DND-41 (cell line): Measurements from ENCODE around the gene AR.

ENCODE experiments used
- ATAC-seq: fragments of 200-7000 bp; cut with Tn5 transposase; 3 replicates; pipeline ENCODE4 v1.9.1; 2021; ENCODE audit warnings: low read depth; ENCODE audit not compliant: insufficient read depth
- DNase-seq: peaks from one replicate; pipeline ENCODE4 v3.0.0-alpha.2; 2020
- H2AFZ ChIP-seq: 2 replicates; pipeline ENCODE4 v1.6.0; 2012; ENCODE audit warnings: low read depth, low read length
- H3K27ac ChIP-seq: 2 replicates; pipeline ENCODE4 v1.5.1; 2012; ENCODE audit warnings: low read length, inconsistent platforms
- H3K27me3 ChIP-seq: fragments of 200-600 bp; sonication (generic); 2 replicates; pipeline ENCODE4 v1.6.0; 2012; ENCODE audit warnings: low read length, mild to moderate bottlenecking, inconsistent platforms; ENCODE audit not compliant: insufficient read depth, poor library complexity
- H3K36me3 ChIP-seq: 2 replicates; pipeline ENCODE4 v1.5.1; 2012; ENCODE audit warnings: low read length, inconsistent platforms; ENCODE audit not compliant: insufficient read depth
- H3K4me1 ChIP-seq: 2 replicates; pipeline ENCODE4 v1.5.1; 2012; ENCODE audit warnings: mild to moderate bottlenecking, low read length; ENCODE audit not compliant: insufficient read depth
- H3K4me2 ChIP-seq: 2 replicates; pipeline ENCODE4 v1.6.0; 2012; ENCODE audit warnings: mild to moderate bottlenecking, moderate library complexity, low read length, inconsistent platforms; ENCODE audit not compliant: insufficient read depth
- H3K4me3 ChIP-seq, 2 experiments: fragments of 200-600 bp in 1 of 2; shearing (Covaris generic) in 1 of 2; 2 replicates each; pipeline ENCODE4 v1.5.1; 2012 to 2016; ENCODE audit warnings: inconsistent platforms in 2 of 2, low read length in 2 of 2, mild to moderate bottlenecking in 2 of 2, low read depth in 1 of 2, moderate library complexity in 1 of 2
- H3K79me2 ChIP-seq: 2 replicates; pipeline ENCODE4 v1.6.0; 2012; ENCODE audit warnings: low read length, inconsistent platforms; ENCODE audit not compliant: insufficient read depth
- H3K9ac ChIP-seq: 2 replicates; pipeline ENCODE4 v1.6.0; 2012; ENCODE audit warnings: low read depth, mild to moderate bottlenecking, inconsistent platforms, low read length, moderate library complexity
- H3K9me3 ChIP-seq: 2 replicates; pipeline ENCODE4 v1.5.1; 2012; ENCODE audit warnings: low read length, moderate library complexity, mild to moderate bottlenecking, inconsistent platforms; ENCODE audit not compliant: insufficient read depth, severe bottlenecking
- H4K20me1 ChIP-seq: 2 replicates; pipeline ENCODE4 v1.6.0; 2012; ENCODE audit warnings: low read length; ENCODE audit not compliant: insufficient read depth
- EZH2 ChIP-seq: IDR thresholded peaks from 3 replicates; pipeline ENCODE4 v1.6.1; 2012; ENCODE audit warnings: borderline replicate concordance, low read depth, mild to moderate bottlenecking, moderate library complexity, low read length, inconsistent platforms; ENCODE audit not compliant: severe bottlenecking
- TF ChIP-seq, protein P1 (sequence below): IDR thresholded peaks from 2 replicates; pipeline ENCODE4 v1.5.1; 2012; ENCODE audit warnings: borderline replicate concordance, low read length, moderate library complexity, mild to moderate bottlenecking; ENCODE audit not compliant: poor library complexity, severe bottlenecking; ENCODE audit errors: extremely low read depth

The AR gene

DNA sequence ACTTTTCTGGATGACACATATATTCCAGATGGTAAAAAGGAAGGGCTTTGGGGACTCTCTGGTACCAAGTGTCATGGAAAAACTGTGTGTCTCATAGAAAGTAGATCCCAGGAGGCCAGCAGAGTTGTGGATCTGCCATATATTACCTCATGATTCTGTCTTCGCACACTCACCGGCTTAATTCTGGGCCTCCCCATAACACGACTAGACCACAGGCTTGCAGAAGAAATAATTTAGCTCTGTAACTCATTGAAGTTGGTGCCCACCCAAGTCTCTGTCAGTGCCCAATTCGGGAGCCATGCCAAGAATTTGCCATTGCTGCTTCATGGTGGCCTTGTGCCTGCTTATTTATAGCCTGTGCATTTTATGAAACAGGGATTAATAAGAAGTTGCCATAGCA, 104.5 kb downstream of the AR start:
- H3K27me3 ChIP-seq = no peaks in the 10 kb centered on the region
- H3K9me3 ChIP-seq = no peaks in the 10 kb centered on the region
- H3K79me2 ChIP-seq = no peaks in the 10 kb centered on the region
- no peak overlapping the region for H2AFZ ChIP-seq
- no peak for DNase-seq
- no peak for ATAC-seq
- H3K9ac ChIP-seq = no peak overlapping the region
- no peak for TF ChIP-seq EZH2
- TF ChIP-seq, protein P1, sequence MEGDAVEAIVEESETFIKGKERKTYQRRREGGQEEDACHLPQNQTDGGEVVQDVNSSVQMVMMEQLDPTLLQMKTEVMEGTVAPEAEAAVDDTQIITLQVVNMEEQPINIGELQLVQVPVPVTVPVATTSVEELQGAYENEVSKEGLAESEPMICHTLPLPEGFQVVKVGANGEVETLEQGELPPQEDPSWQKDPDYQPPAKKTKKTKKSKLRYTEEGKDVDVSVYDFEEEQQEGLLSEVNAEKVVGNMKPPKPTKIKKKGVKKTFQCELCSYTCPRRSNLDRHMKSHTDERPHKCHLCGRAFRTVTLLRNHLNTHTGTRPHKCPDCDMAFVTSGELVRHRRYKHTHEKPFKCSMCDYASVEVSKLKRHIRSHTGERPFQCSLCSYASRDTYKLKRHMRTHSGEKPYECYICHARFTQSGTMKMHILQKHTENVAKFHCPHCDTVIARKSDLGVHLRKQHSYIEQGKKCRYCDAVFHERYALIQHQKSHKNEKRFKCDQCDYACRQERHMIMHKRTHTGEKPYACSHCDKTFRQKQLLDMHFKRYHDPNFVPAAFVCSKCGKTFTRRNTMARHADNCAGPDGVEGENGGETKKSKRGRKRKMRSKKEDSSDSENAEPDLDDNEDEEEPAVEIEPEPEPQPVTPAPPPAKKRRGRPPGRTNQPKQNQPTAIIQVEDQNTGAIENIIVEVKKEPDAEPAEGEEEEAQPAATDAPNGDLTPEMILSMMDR = no peak
- H3K4me1 ChIP-seq = no peaks in the 10 kb centered on the region
- no peak overlapping the region for H3K4me3 ChIP-seq
- no peak overlapping the region for H3K27ac ChIP-seq
- no peaks in the 10 kb centered on the region for H3K36me3 ChIP-seq
- H3K4me2 ChIP-seq = no peak overlapping the region
- H4K20me1 ChIP-seq = no peaks in the 10 kb centered on the region

DNA sequence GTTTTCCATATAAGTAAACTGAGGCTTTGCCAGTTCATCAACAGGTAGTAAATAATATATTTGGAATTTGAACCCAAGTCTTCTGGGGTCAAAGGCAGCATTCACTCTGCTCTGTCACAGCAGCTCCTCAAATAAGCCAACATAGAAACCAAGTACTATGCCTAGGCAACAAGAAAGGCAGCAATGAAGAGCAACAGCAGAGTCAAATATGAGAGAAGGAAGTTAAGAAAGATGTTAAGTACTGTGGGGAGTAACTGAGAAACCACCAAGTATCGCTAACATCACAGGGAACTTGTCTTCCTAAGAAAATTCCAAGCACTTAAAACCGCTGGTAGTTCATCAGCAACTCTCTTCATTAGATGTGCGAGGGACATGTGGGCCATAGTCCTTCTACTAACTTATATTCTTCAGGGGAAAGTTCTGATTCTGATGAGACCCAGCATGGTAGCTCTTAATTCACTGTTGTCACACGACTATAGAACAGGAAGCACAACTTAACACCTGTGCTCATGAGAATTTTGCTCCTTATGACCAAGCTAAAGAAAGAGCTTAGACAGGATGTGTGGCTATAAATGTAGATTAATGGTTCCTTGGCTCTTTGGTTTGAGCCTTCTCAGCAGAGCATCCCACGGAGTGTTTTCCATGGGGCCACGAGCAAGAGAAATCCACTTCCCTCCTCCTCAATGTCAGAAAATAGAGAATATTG, 107.8 kb downstream of the AR start:
- no peaks in the 10 kb centered on the region for H4K20me1 ChIP-seq
- H3K79me2 ChIP-seq = no peaks in the 10 kb centered on the region
- DNase-seq = no peak
- no peak overlapping the region for H3K9ac ChIP-seq
- H3K4me2 ChIP-seq = no peak overlapping the region
- no peaks in the 10 kb centered on the region for H3K4me1 ChIP-seq
- H3K36me3 ChIP-seq = no peaks in the 10 kb centered on the region
- no peak overlapping the region for H2AFZ ChIP-seq
- H3K27ac ChIP-seq = no peak overlapping the region
- H3K9me3 ChIP-seq = no peaks in the 10 kb centered on the region
- no peak for ATAC-seq
- H3K27me3 ChIP-seq = no peaks in the 10 kb centered on the region
- no peak for TF ChIP-seq EZH2
- TF ChIP-seq, protein P1 = no peak
- no peak overlapping the region for H3K4me3 ChIP-seq

DNA sequence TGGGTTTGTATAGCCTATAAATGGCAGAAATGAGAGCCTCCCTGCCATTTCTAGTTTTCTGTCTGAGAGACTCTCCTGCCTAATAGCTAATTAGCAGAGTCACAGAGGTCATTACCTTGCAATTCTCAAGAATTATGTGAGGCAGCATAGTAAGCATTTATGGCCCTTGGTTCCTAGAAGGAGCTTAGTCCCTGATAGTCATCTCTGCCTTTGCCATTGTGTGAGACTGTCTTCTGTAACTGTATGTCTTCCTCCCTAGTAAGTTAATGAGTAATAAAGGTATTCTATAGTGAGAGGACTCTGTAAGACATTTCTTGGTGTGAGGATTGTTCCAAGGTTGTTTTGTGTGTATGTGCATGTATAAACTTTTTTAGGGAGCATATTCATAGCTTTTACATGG, 108.7 kb downstream of the AR start:
- Histone ChIP-seq H3K9me3 (no peaks in the 10 kb centered on the region), H2AFZ (no peak overlapping the region), H3K4me2 (no peak overlapping the region), H3K27me3 (no peaks in the 10 kb centered on the region), H4K20me1 (no peaks in the 10 kb centered on the region), H3K36me3 (no peaks in the 10 kb centered on the region), H3K27ac (no peak overlapping the region), H3K4me3 (no peak overlapping the region), H3K9ac (no peak overlapping the region), H3K79me2 (no peaks in the 10 kb centered on the region), H3K4me1 (no peaks in the 10 kb centered on the region)
- DNase-seq (no peak), ATAC-seq (no peak)
- no peak for TF ChIP-seq EZH2
- TF ChIP-seq, protein P1 = no peak
